GM12865 (cell line): Measurements from ENCODE around the gene GIPC3.

Source experiments
- DNase-seq: peaks from one replicate; pipeline ENCODE4 v3.0.0; 2010; ENCODE audit warnings: low read depth
- H3K4me3 ChIP-seq: 2 replicates; pipeline ENCODE4 v1.5.1; 2011; ENCODE audit warnings: mild to moderate bottlenecking, low read depth, low read length, control low read depth
- TF ChIP-seq, protein P1 (sequence below): IDR thresholded peaks from 2 replicates; pipeline ENCODE4 v1.5.1; 2011; ENCODE audit warnings: low read length, control low read depth, low read depth, inconsistent platforms; ENCODE audit not compliant: insufficient read depth; ENCODE audit errors: missing control alignments

The GIPC3 gene, protein sequence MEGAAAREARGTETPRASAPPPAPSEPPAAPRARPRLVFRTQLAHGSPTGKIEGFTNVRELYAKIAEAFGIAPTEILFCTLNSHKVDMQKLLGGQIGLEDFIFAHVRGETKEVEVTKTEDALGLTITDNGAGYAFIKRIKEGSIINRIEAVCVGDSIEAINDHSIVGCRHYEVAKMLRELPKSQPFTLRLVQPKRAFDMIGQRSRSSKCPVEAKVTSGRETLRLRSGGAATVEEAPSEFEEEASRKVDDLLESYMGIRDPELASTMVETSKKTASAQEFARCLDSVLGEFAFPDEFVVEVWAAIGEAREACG

DNA sequence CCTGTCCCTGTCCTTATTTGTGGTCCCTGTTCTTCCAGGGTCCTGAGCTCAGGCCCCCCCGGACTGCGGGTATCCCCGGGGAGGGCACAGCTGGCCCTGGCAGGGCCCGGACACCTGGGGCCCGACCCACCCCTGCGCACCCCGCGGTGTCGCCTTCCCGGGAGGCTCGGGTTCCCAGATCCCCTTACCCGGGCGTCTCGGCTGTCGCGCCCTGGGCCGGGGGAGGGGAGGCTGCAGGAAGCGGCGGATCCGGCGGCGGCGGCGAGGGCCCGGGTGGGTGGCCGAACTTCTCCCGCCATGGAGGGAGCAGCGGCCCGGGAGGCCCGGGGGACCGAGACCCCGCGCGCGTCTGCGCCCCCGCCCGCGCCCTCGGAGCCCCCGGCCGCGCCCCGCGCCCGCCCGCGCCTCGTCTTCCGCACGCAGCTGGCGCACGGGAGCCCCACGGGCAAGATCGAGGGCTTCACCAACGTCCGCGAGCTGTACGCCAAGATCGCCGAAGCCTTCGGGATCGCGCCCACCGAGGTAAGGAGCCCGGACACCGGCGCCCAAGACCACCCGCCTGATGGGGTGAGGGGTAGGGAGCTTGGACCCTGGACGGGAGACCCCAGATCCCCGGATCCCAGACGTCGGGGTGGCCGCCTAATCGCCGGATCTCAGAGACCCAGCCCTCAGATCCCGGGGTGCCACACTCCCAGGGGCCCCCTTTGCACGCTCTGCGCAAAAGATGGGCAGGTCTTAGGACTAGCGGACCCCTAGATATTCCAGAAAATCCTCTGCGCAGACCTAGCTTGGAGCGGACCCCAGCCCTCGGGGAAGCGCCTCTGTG, at the start of gene GIPC3:
Gene GIPC3, plus strand, starts transcription at position 178 of the 826 bp plus-strand sequence. Its CDS starts 120 bp downstream, at position 298.
- no peak for DNase-seq
- H3K4me3 ChIP-seq, result no peak within 1 kb of the TSS
- TF ChIP-seq, protein P1, sequence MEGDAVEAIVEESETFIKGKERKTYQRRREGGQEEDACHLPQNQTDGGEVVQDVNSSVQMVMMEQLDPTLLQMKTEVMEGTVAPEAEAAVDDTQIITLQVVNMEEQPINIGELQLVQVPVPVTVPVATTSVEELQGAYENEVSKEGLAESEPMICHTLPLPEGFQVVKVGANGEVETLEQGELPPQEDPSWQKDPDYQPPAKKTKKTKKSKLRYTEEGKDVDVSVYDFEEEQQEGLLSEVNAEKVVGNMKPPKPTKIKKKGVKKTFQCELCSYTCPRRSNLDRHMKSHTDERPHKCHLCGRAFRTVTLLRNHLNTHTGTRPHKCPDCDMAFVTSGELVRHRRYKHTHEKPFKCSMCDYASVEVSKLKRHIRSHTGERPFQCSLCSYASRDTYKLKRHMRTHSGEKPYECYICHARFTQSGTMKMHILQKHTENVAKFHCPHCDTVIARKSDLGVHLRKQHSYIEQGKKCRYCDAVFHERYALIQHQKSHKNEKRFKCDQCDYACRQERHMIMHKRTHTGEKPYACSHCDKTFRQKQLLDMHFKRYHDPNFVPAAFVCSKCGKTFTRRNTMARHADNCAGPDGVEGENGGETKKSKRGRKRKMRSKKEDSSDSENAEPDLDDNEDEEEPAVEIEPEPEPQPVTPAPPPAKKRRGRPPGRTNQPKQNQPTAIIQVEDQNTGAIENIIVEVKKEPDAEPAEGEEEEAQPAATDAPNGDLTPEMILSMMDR, result no peak

DNA sequence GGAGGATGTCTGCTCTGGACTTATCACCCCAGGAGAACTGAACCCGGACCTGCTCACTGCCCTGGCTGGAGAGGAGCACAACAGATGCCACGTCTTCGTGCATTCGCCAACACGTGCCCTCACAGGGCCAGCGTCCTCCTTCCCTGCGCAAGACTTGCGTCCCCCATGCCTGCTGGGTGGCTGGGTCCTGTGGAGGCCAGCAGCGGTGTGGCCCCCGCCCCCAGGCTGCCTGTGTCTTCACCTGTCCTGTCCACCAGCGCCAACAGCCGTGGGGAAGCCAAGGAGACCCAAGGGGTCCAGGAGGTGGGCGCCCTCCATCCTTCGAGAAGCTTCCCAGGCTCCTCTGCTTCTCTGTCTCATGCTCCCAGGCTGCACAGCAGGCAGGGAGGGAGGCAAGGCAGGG, 49.7 kb upstream of the GIPC3 start:
- TF ChIP-seq, protein P1, result no peak
- no peak for DNase-seq
- H3K4me3 ChIP-seq, result no peak overlapping the region

DNA sequence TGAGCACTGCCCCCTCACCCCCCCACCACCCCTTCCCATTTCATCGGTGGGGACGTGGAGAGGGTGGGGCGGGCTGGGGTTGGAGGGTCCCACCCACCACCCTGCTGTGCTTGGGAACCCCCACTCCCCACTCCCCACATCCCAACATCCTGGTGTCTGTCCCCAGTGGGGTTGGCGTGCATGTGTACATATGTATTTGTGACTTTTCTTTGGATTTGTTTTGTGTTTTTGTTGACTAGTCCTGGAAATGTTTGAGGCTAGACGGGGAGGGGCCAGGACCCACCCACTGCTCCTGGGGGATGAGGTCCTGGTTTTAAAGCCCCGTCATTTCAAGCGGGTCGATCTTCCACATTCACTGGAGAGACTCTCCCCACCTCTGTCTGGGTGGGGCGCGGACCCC, 49.3 kb upstream of the GIPC3 start:
- H3K4me3 ChIP-seq, result no peak overlapping the region
- TF ChIP-seq, protein P1, result no peak
- DNase-seq, result no peak

DNA sequence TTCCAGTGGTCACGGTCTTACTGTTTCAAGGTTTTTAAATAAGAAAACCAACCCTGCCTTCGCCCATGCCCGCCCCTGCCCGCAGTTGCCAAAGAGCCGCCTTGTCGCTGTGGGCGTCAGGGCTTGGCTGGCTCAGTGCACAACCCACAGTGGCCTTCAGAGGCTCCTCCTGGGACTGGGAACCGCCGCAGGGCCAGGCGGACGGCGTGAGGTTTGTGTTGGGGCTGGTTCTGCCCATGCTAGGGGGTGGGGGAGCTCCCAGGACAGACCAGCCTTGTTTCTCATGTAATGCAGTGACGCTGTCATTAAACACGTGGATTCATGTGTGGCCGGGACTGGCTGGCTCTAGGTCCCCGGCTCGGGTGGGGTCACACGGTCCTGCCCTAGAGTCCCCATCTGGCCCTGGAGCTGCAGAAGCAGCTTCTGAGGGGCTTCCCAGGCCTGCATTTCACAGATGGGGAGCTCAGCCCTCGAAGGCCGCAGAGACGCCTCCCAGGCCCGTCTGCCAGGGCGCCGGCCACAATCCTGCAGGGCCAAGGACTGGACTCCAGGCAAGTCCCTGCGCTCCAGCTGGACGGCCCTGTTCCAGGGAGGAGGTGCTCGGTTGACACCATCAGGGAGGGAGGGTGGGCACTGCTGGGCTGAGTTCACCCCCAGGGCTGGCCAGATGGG, 48.7 kb upstream of the GIPC3 start:
- TF ChIP-seq, protein P1, result no peak
- no peak overlapping the region for H3K4me3 ChIP-seq
- no peak for DNase-seq

DNA sequence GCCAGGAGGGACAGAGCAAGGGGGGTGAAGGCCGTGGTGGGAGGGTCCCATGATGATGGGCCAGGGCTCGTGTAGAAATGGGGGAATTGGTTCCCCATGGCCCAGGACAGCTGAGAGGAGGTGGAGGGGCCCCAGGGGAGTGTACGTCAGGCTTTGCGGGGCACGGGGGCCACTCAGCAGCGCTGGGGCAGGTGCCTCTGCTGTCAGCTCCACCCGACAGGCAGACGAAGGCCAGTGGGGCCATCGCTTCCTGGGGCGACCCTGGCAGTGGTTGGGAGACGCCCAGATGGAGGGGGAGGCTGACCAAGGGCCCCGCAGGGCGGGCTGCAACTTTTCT, 48.2 kb upstream of the GIPC3 start:
- no peak for DNase-seq
- TF ChIP-seq, protein P1, result no peak
- H3K4me3 ChIP-seq, result no peak overlapping the region

DNA sequence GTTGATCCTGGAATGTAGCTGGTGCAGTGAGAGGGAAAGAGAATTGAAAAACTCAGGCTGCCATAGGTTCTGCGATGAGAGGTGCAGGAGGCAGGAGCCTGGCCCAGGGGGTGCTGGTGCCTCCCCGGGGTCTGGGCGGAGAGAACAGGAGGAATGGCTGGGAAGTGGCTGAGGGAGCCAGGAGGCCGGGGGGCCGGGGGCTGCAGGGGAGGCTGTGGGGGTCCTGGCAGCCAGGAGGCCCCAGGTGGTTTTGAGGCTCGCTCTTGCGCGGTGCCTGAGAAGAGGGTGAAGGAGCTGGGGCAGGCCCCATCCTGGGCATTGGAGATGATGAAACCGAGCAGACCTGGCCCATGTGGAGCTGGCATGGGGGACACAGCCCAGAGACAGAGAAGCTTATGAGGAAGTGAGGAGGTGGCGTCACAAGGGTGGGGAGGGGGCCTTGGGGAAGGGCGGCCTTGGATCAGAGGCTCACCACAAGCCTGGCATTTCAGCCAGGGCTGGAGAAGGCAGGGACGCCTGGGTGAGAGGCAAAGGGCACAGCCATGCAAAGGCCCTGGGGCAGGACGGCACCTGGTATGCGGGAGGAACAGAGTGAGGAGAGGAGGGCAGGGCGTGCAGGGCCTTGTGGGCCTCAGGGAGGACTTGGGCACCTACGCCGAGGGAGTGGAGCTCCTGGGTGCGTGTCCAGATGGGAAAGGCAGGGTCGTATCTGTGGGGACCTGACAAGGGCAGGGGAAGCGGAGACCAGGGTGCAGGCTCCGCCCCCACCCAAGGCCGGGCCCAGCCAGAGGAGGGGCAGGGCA, 47.6 kb upstream of the GIPC3 start:
- no peak for DNase-seq
- TF ChIP-seq, protein P1, result no peak
- H3K4me3 ChIP-seq, result no peak overlapping the region
